NCI-H2107 treated with DMSO at 0.1 percent for 48 hours (cell line): Measurements from ENCODE around the gene RPRD1B.

Experiments used
- DNase-seq: peaks from one replicate; lab custom pipeline; 2025; ENCODE audit not compliant: unreplicated experiment; lab: John Stamatoyannopoulos, UW

The RPRD1B gene

GRCh38 chr20:38134427-38135270, 101.1 kb downstream of the RPRD1B start:
- no peak for DNase-seq

GRCh38 chr20:38135271-38135650, 101.7 kb downstream of the RPRD1B start:
- DNase-seq: no peak

- no peak for DNase-seq
Observed at GRCh38 chr20:38135651-38136420, 102.3 kb downstream of the RPRD1B start.

GRCh38 chr20:38136421-38137245, 103.1 kb downstream of the RPRD1B start:
- no peak for DNase-seq

- no peak for DNase-seq
Observed at GRCh38 chr20:38137441-38138037, 104.0 kb downstream of the RPRD1B start.

GRCh38 chr20:38138086-38138778, 104.7 kb downstream of the RPRD1B start:
- no peak for DNase-seq

GRCh38 chr20:38139156-38139912, 105.8 kb downstream of the RPRD1B start:
- no peak for DNase-seq

- DNase-seq: no peak
Observed at GRCh38 chr20:38139977-38140753, 106.6 kb downstream of the RPRD1B start.

- no peak for DNase-seq
Observed at GRCh38 chr20:38141204-38141888, 107.8 kb downstream of the RPRD1B start.
